Measurements from ENCODE around the gene GPC6.

GPC6 gene

GRCh38 chr13:94400874-94401273, 1174.3 kb downstream of the GPC6 start:
- no peak for DNase-seq

GRCh38 chr13:94408314-94409036, 1181.9 kb downstream of the GPC6 start:
- DNase-seq, result no peak

GRCh38 chr13:94411747-94412146, 1185.1 kb downstream of the GPC6 start:
- DNase-seq, result no peak

- DNase-seq, result no peak
Measured at GRCh38 chr13:94412870-94413597, 1186.4 kb downstream of the GPC6 start.

GRCh38 chr13:94413598-94413944, 1187.0 kb downstream of the GPC6 start:
- DNase-seq, result no peak

- no peak for DNase-seq
Measured at GRCh38 chr13:94414141-94414540, 1187.5 kb downstream of the GPC6 start.

- no peak for DNase-seq
Measured at GRCh38 chr13:94414708-94415107, 1188.1 kb downstream of the GPC6 start.

- DNase-seq, result no peak
Measured at GRCh38 chr13:94415500-94416237, 1189.1 kb downstream of the GPC6 start.

- peak; percentile 39 for DNase-seq
Measured at GRCh38 chr13:94416454-94417080, 1190.0 kb downstream of the GPC6 start.

GRCh38 chr13:94417294-94417693, 1190.7 kb downstream of the GPC6 start:
- no peak for DNase-seq

GRCh38 chr13:94419304-94419924, 1192.8 kb downstream of the GPC6 start:
- no peak for DNase-seq

GRCh38 chr13:94419925-94420305, 1193.3 kb downstream of the GPC6 start:
- DNase-seq, result no peak

- DNase-seq, result no peak
Measured at GRCh38 chr13:94427313-94427953, 1200.8 kb downstream of the GPC6 start.

GRCh38 chr13:94431574-94431973, 1205.0 kb downstream of the GPC6 start:
- DNase-seq, result no peak

- no peak for DNase-seq
Measured at GRCh38 chr13:94431987-94432386, 1205.4 kb downstream of the GPC6 start.

GRCh38 chr13:94433055-94433961, 1206.7 kb downstream of the GPC6 start:
- DNase-seq, result peak; percentile 25

- peak; percentile 86 for DNase-seq
Measured at GRCh38 chr13:94435604-94436226, 1209.1 kb downstream of the GPC6 start.

- no peak for DNase-seq
Measured at GRCh38 chr13:94444826-94445225, 1218.2 kb downstream of the GPC6 start.

GRCh38 chr13:94454334-94454733, 1227.7 kb downstream of the GPC6 start:
- no peak for DNase-seq

- DNase-seq, result no peak
Measured at GRCh38 chr13:94454906-94455305, 1228.3 kb downstream of the GPC6 start.

- DNase-seq, result no peak
Measured at GRCh38 chr13:94455414-94455813, 1228.8 kb downstream of the GPC6 start.
